Naive thymus-derived CD8-positive, alpha-beta T cell (primary cell): ENCODE data around the gene RGMB. TPM values are rescaled to one million over a fixed set of nuclear protein-coding genes. Genes with fewer than 3 reads are reported as not detected.

ENCODE experiments used
- polyA plus RNA-seq, 3 donors: library from polyadenylated mRNA; unstranded; fragments of 300-500 nt; fragmentation: Illumina TruSeq; gene quantifications; one replicate each; pipeline ENCODE4 v1.2.3, GENCODE V29; 2021
- total RNA-seq, 8 experiments: library from RNA in 2 of 8; stranded (reverse) in 2 of 8; gene quantifications; one replicate each; pipeline ENCODE4 v1.2.3 and lab custom pipeline; 2021 to 2026

Gene RGMB
- total and polyA plus RNA-seq, 5 experiments from 2014 or later, result 2.0 to 25.0 (median 4.2) TPM

Other genes with a start within 250 kb of the RGMB start
- 10 to 100 TPM; 89.2 to 97.5 TPM for gene CHD1, start 155.3 kb downstream of the RGMB start, total RNA-seq
- 1 to 10 TPM; 8.6 to 9.4 (median 9.0) TPM for gene CHD1, start 155.3 kb downstream of the RGMB start, polyA plus RNA-seq